GM08714 (cell line): ENCODE data around the gene EDEM3.

Source experiments
- H3K4me3 ChIP-seq: fragments of 200-500 bp; sonication (Bioruptor generic); 2 replicates; pipeline ENCODE4 v1.5.1; 2014; ENCODE audit warnings: mild to moderate bottlenecking, low read length, inconsistent platforms
- ZNF274 ChIP-seq: IDR thresholded peaks from 2 replicates; pipeline ENCODE4 v1.6.1; 2012; ENCODE audit warnings: mild to moderate bottlenecking, low read depth, low read length

The EDEM3 gene

GRCh38 chr1:184650177-184650866 is 104.3 kb downstream of the EDEM3 start:
- no peak overlapping the region for H3K4me3 ChIP-seq
- no peak for TF ChIP-seq ZNF274

GRCh38 chr1:184649451-184649888 is 105.2 kb downstream of the EDEM3 start:
- no peak overlapping the region for H3K4me3 ChIP-seq
- no peak for TF ChIP-seq ZNF274

GRCh38 chr1:184648856-184649201 is 105.8 kb downstream of the EDEM3 start:
- no peak for TF ChIP-seq ZNF274
- H3K4me3 ChIP-seq, result no peak overlapping the region; the same call in 1 of the 2 replicates

GRCh38 chr1:184648160-184648855 is 106.3 kb downstream of the EDEM3 start:
- no peak for TF ChIP-seq ZNF274

GRCh38 chr1:184647471-184647870 is 107.2 kb downstream of the EDEM3 start:
- no peak overlapping the region for H3K4me3 ChIP-seq

More at GRCh38 chr1:184648160-184648855, 106.3 kb downstream of the EDEM3 start:
- H3K4me3 ChIP-seq, result no peak overlapping the region

GRCh38 chr1:184646824-184647223 is 107.8 kb downstream of the EDEM3 start:
- no peak overlapping the region for H3K4me3 ChIP-seq
- TF ChIP-seq ZNF274, result no peak

More at GRCh38 chr1:184647471-184647870, 107.2 kb downstream of the EDEM3 start:
- no peak for TF ChIP-seq ZNF274

GRCh38 chr1:184646178-184646701 is 108.4 kb downstream of the EDEM3 start:
- no peak overlapping the region for H3K4me3 ChIP-seq
- no peak for TF ChIP-seq ZNF274

GRCh38 chr1:184644771-184645170 is 109.9 kb downstream of the EDEM3 start:
- no peak overlapping the region for H3K4me3 ChIP-seq
- TF ChIP-seq ZNF274, result no peak

- TF ChIP-seq ZNF274, result no peak
- H3K4me3 ChIP-seq, result no peak overlapping the region
Observed at GRCh38 chr1:184643661-184644060, 111.0 kb downstream of the EDEM3 start.

- no peak for TF ChIP-seq ZNF274
- no peak overlapping the region for H3K4me3 ChIP-seq
Observed at GRCh38 chr1:184641894-184642293, 112.8 kb downstream of the EDEM3 start.

GRCh38 chr1:184640505-184640904 is 114.2 kb downstream of the EDEM3 start:
- no peak overlapping the region for H3K4me3 ChIP-seq
- TF ChIP-seq ZNF274, result no peak
